OCI-LY7 (cell line): ENCODE results near the gene PARP16. TPM values are rescaled to one million over a fixed set of nuclear protein-coding genes. Genes with fewer than 3 reads are reported as not detected.

ENCODE experiments used
- BruUV-seq: library from RNA; stranded (reverse); fragments of 400-500 nt; replicated peaks from 2 replicates; lab custom pipeline; 2021; lab: Mats Ljungman, UMichigan
- CTCF ChIA-PET: fragments of 300-600 bp; sonication (Branson Sonifier 250); formaldehyde crosslinking; loops from one replicate; lab custom pipeline; 2022; ENCODE audit warnings: antibody characterized with exemption; ENCODE audit not compliant: unreplicated experiment; lab: Charles Lee
- POLR2A ChIA-PET: fragments of 300-600 bp; sonication (Branson Sonifier 250); formaldehyde crosslinking; loops from one replicate; lab custom pipeline; 2022; ENCODE audit warnings: antibody characterized with exemption; lab: Charles Lee
- DNase-seq: peaks from one replicate; pipeline ENCODE4 v3.0.0-alpha.2; 2015; ENCODE audit warnings: low spot score
- H2AFZ ChIP-seq: fragments of 200-600 bp; sonication (generic), shearing (Covaris generic); 2 replicates; pipeline ENCODE4 v1.6.1; 2014; ENCODE audit warnings: mild to moderate bottlenecking, antibody characterized with exemption, low read length, moderate library complexity
- H3K27ac ChIP-seq: fragments of 200-600 bp; sonication (generic); 2 replicates; pipeline ENCODE4 v1.5.1; 2014; ENCODE audit warnings: mixed run types, low read depth, mild to moderate bottlenecking, moderate library complexity, low read length, inconsistent platforms; ENCODE audit not compliant: poor library complexity, severe bottlenecking
- H3K36me3 ChIP-seq: fragments of 200-600 bp; sonication (generic); 2 replicates; pipeline ENCODE4 v1.6.1; 2014; ENCODE audit warnings: mild to moderate bottlenecking, antibody characterized with exemption, low read length, moderate library complexity, mixed read lengths; ENCODE audit not compliant: insufficient read depth
- H3K4me1 ChIP-seq: fragments of 200-600 bp; sonication (generic); 2 replicates; pipeline ENCODE4 v1.5.1; 2014; ENCODE audit warnings: mild to moderate bottlenecking, low read length; ENCODE audit not compliant: insufficient read depth, poor library complexity, severe bottlenecking
- H3K4me2 ChIP-seq: fragments of 200-600 bp; sonication (generic); 2 replicates; pipeline ENCODE4 v1.6.1; 2014; ENCODE audit warnings: mild to moderate bottlenecking, low read length
- H3K4me3 ChIP-seq: fragments of 200-600 bp; sonication (generic); 2 replicates; pipeline ENCODE4 v1.5.1; 2014; ENCODE audit warnings: mild to moderate bottlenecking, low read depth, low read length; ENCODE audit not compliant: poor library complexity, severe bottlenecking
- H3K79me2 ChIP-seq: fragments of 200-600 bp; sonication (generic); 2 replicates; pipeline ENCODE4 v1.6.1; 2016; ENCODE audit warnings: low read depth, mild to moderate bottlenecking, low read length, moderate library complexity, mixed read lengths; ENCODE audit not compliant: insufficient read depth
- H3K9me2 ChIP-seq: fragments of 200-600 bp; sonication (generic); 2 replicates; pipeline ENCODE4 v1.6.1; 2016; ENCODE audit warnings: mild to moderate bottlenecking, low read length, mixed read lengths; ENCODE audit not compliant: insufficient read depth
- H3K9me3 ChIP-seq: fragments of 200-600 bp; sonication (generic); 2 replicates; pipeline ENCODE4 v1.6.1; 2014; ENCODE audit warnings: mild to moderate bottlenecking, mixed run types, low read length, mixed read lengths
- H4K20me1 ChIP-seq: fragments of 200-600 bp; sonication (generic); 2 replicates; pipeline ENCODE4 v1.6.1; 2014; ENCODE audit warnings: mild to moderate bottlenecking, antibody characterized with exemption, low read length, moderate library complexity, mixed read lengths; ENCODE audit not compliant: insufficient read depth
- CTCF ChIP-seq: fragments of 200-600 bp; sonication (generic); conservative IDR thresholded peaks from 2 replicates; pipeline ENCODE4 v1.5.1; 2014; ENCODE audit warnings: mild to moderate bottlenecking, antibody characterized with exemption, low read length, moderate library complexity, mixed read lengths
- EZH2phosphoT487 ChIP-seq: fragments of 200-600 bp; sonication (generic); IDR thresholded peaks from 2 replicates; pipeline ENCODE4 v1.6.1; 2018; ENCODE audit warnings: low read depth, borderline replicate concordance, mild to moderate bottlenecking, mixed run types, antibody characterized with exemption, low read length, moderate library complexity, mixed read lengths
- intact Hi-C: fragments of 100-400 bp; cut with micrococcal nuclease; formaldehyde crosslinking; loops from one replicate; pipeline ENCODE4 v1.10.0; 2022; ENCODE audit not compliant: unreplicated experiment
- total RNA-seq, 2 experiments: library from RNA; depleted of rRNA in 1 of 2; stranded (reverse); fragments of >200 nt in 1 of 2; shearing (Covaris generic) in 1 of 2; gene quantifications; 2 replicates each; pipeline ENCODE4 v1.2.3, GENCODE V29; 2014 to 2022

Gene PARP16
- total RNA-seq, 2 experiments from 2014 or later = 21.2 to 24.9 TPM

GRCh38 chr15:65305776-65306175, 19.1 kb upstream of the PARP16 start:
- Histone ChIP-seq H3K36me3 (no peaks in the 10 kb centered on the region), H3K79me2 (no peaks in the 10 kb centered on the region), H3K4me3 (peak overlapping the region; percentile 63), H2AFZ (peak overlapping the region; percentile 14; the same call in 1 of the 2 replicates), H3K9me2 (no peaks in the 10 kb centered on the region), H3K4me2 (peak overlapping the region; percentile 90), H3K9me3 (no peaks in the 10 kb centered on the region), H4K20me1 (no peaks in the 10 kb centered on the region), H3K27ac (peak overlapping the region; percentile 91), H3K4me1 (peaks cover 24% of the 10 kb centered on the region)
- CTCF ChIA-PET = no interaction called here
- POLR2A ChIA-PET = interaction anchor here (0.6 to 2.2 kb wide), 16 partner anchors 8 to 1014 kb away, joined by 3 to 29 read pairs (median 4); partner anchors contain the start of genes CLPX, PARP16 and RNU5A-1
- intact Hi-C loops = loop anchor here (2.0 kb wide), 1 partner anchor 273 kb away; no protein-coding TSS in a partner anchor
- DNase-seq = no peak
- TF ChIP-seq EZH2phosphoT487 (no peak), CTCF (no peak)
- no TSS peak for BruUV-seq

- H2AFZ ChIP-seq = peak overlapping the region; percentile 48; the same call in 1 of the 2 replicates
Measured at GRCh38 chr15:65305150-65305758, 18.6 kb upstream of the PARP16 start.

More at GRCh38 chr15:65305150-65305758, 18.6 kb upstream of the PARP16 start:
- no peak for DNase-seq
- peaks cover 24% of the 10 kb centered on the region for H3K4me1 ChIP-seq
- intact Hi-C loops = loop anchor here (2.0 kb wide), 1 partner anchor 272 kb away; no protein-coding TSS in a partner anchor
- H3K4me3 ChIP-seq = peak overlapping the region; percentile 63
- peak overlapping the region; percentile 91 for H3K27ac ChIP-seq
- H4K20me1 ChIP-seq = no peaks in the 10 kb centered on the region
- TF ChIP-seq CTCF = no peak
- TF ChIP-seq EZH2phosphoT487 = no peak
- BruUV-seq = no TSS peak
- H3K36me3 ChIP-seq = no peaks in the 10 kb centered on the region
- ChIA-PET POLR2A (interaction anchor here (0.6 to 2.2 kb wide), 20 partner anchors 8 to 1014 kb away, joined by 3 to 29 read pairs (median 4); partner anchors contain the start of genes CLPX, PARP16 and RNU5A-1), CTCF (no interaction called here)
- no peaks in the 10 kb centered on the region for H3K9me2 ChIP-seq
- no peaks in the 10 kb centered on the region for H3K79me2 ChIP-seq
- H3K4me2 ChIP-seq = peak overlapping the region; percentile 90
- no peaks in the 10 kb centered on the region for H3K9me3 ChIP-seq
